ENCODE data around the gene ADRB2.

GRCh38 chr5:148839960-148840359, 13.5 kb downstream of the ADRB2 start:
- TF ChIP-seq POLR2A (IDR thresholded peaks at IDR 0.05; ENCODE audit: low read depth, low read length) (no peak), TAF1 (IDR thresholded peaks at IDR 0.05; ENCODE audit: borderline replicate concordance, low read depth, low read length) (no peak), POLR2AphosphoS5 (IDR thresholded peaks at IDR 0.05; ENCODE audit: low read depth, low read length) (no peak)

All from GM12892 (cell line).